Pulmonary artery endothelial cell (primary cell): ENCODE results near the gene CDK10. TPM values are rescaled to one million over a fixed set of nuclear protein-coding genes. Genes with fewer than 3 reads are reported as not detected.

Source experiments
- DNase-seq: peaks from one replicate; pipeline ENCODE4 v3.0.0-alpha.2; 2011; ENCODE audit warnings: low read depth, low spot score
- total RNA-seq: library from RNA; depleted of rRNA; stranded (reverse); fragments of >200 nt; gene quantifications from 2 replicates; pipeline ENCODE4 v1.2.3, GENCODE V29; 2014

CDK10 gene
- total RNA-seq, 1 donor from 2014 or later = 37.9 TPM

DNA sequence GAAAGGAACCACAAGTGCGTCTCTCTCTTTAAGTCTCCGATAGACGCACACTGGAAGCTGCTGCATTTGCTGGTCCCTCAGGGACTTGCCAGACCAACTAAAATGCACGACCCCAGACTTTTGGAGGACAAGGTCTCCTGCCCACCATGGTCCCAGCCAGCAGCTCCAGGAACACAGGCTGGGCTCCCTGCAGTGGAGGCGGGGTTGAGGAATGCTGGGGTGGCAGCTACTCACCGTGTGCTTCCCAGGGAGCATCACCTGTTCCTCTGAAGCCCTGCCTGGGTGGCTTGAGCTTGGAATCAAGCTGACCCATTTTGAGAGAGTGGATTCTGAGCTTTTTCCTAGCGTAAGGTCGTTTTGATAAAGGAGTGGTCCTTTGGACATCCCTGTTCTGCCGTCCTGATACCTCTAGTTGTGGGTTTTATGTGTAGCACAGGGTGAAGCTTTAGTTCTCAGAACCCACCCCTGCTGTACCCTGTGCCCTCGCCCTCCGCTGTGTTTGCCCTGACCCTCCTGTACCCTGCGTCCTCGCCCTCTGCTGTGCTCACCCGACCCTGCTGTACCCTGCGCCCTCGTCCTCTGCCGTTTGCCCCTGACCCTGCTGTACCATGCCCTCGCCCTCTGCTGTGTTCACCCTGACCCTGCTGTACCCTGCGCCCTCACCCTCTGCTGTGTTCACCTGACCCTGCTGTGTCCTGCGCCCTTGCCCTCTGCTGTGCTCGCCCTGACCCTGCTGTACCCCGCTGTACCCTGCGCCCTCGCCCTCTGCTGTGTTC is 45.8 kb downstream of the CDK10 start:
- DNase-seq = no peak

- DNase-seq = no peak
Measured at GRCh38 chr16:89732918-89733242, 46.4 kb downstream of the CDK10 start.

- DNase-seq = no peak
Measured at GRCh38 chr16:89733322-89733721, 46.8 kb downstream of the CDK10 start.

GRCh38 chr16:89733792-89734191 is 47.3 kb downstream of the CDK10 start:
- DNase-seq = no peak

DNA sequence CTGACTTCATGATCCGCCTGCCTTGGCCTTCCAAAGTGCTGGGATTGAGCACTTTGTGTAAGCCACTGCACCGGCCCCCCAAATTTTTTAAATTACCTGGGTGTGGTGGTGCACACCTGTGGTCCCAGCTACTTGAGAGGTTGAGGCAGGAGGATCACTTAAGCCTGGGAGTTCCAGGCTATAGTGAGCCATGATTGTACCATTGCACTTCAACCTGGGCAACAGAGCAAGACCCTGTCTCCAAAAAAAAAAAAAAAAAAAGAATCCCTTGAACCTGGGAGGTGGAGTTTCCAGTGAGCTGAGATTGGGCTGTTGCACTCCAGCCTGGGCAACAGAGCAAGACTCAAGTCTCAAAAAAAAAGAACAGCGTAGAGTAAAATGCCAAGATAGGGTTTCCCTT is 50.1 kb downstream of the CDK10 start:
- DNase-seq = no peak

DNA sequence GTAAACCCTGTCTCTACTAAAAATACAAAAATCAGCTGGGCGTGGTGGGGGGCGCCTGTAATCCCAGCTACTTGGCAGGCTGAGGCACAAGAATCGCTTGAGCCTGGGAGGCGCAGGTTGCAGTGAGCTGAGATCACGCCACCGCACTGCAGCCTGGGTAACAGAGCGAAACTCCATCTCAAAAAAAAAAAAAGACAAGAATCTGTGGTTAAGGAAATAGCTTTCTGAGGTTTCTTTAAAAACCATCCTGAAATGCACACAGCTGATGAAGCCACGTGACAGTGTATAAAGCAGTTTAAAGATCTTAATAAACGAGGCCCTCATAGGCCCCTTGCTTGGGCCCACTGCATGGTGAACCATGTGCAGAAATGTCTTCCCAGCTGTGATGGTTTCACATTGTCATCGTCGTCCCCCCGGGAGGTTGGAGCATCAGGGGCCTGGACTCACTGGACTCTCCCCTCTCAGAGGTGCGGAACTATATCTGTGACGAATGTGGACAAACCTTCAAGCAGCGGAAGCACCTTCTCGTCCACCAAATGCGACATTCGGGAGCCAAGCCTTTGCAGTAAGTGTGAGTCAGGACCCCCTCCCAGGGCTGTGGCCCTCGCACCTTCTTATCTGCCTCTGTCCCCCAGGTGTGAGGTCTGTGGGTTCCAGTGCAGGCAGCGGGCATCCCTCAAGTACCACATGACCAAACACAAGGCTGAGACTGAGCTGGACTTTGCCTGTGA is 51.0 kb downstream of the CDK10 start:
- no peak for DNase-seq

DNA sequence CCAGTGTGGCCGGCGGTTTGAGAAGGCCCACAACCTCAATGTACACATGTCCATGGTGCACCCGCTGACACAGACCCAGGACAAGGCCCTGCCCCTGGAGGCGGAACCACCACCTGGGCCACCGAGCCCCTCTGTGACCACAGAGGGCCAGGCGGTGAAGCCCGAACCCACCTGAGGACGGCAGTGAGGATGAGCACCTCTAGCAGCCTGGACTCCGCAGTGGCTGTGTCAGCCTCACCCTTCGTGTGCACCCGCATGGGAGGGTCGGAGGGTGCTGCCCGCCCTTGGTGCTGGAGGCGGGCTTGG is 51.5 kb downstream of the CDK10 start:
- no peak for DNase-seq

GRCh38 chr16:89738538-89739317 is 52.2 kb downstream of the CDK10 start:
- no peak for DNase-seq

- DNase-seq = no peak
Measured at GRCh38 chr16:89739383-89739782, 52.9 kb downstream of the CDK10 start.

- DNase-seq = no peak
Measured at GRCh38 chr16:89741342-89742014, 55.0 kb downstream of the CDK10 start.

GRCh38 chr16:89742948-89743347 is 56.5 kb downstream of the CDK10 start:
- DNase-seq = no peak

- no peak for DNase-seq
Measured at GRCh38 chr16:89744813-89745212, 58.3 kb downstream of the CDK10 start.

Other genes starting within 250 kb of the CDK10 start
- gene ANKRD11, start 196.1 kb upstream of the CDK10 start, total RNA-seq = 53.0 and 58.1 TPM in 2 replicates
- 99.5 and 119 TPM in 2 replicates for gene SPG7, start 178.3 kb upstream of the CDK10 start, total RNA-seq
- gene RPL13, start 126.0 kb upstream of the CDK10 start, total RNA-seq = 2,574 and 3,609 TPM in 2 replicates
- gene CPNE7, start 110.9 kb upstream of the CDK10 start, total RNA-seq = 5.7 and 20.3 TPM in 2 replicates
- 0.07 and 0.39 TPM in 2 replicates for gene DPEP1, start 73.0 kb upstream of the CDK10 start, total RNA-seq
- gene CHMP1A, start 29.0 kb upstream of the CDK10 start, total RNA-seq = 88.8 and 101 TPM in 2 replicates
- 2.2 and 3.3 TPM in 2 replicates for gene SPATA33, start 28.9 kb upstream of the CDK10 start, total RNA-seq
- 14.8 and 16.3 TPM in 2 replicates for gene SPATA2L, start 15.0 kb downstream of the CDK10 start, total RNA-seq
- gene VPS9D1, start 34.2 kb downstream of the CDK10 start, total RNA-seq = 5.9 and 7.1 TPM in 2 replicates
- gene ZNF276, start 34.8 kb downstream of the CDK10 start, total RNA-seq = 18.9 and 25.8 TPM in 2 replicates
- 15.9 and 24.4 TPM in 2 replicates for gene FANCA, start 130.0 kb downstream of the CDK10 start, total RNA-seq
- 0.20 and 1.2 TPM in 2 replicates for gene SPIRE2, start 141.8 kb downstream of the CDK10 start, total RNA-seq
- gene TCF25, start 186.9 kb downstream of the CDK10 start, total RNA-seq = 161 and 226 TPM in 2 replicates
- 2.3 and 2.7 TPM in 2 replicates for gene MC1R, start 232.2 kb downstream of the CDK10 start, total RNA-seq
- gene TUBB3, start 236.7 kb downstream of the CDK10 start, total RNA-seq = 156 and 237 TPM in 2 replicates